HG02852 (cell line): Measurements from ENCODE around the gene ACBD7.

Experiments used
- ATAC-seq: cut with Tn5 transposase; IDR thresholded peaks from one replicate; pipeline ENCODE4 v1.9.1; 2021; ENCODE audit warnings: mild to moderate bottlenecking, moderate library complexity; ENCODE audit not compliant: unreplicated experiment

The ACBD7 gene

GRCh38 chr10:15092855-15093408 is 4.4 kb upstream of the ACBD7 start:
- ATAC-seq = no peak

- no peak for ATAC-seq
Observed at GRCh38 chr10:15091418-15091817, 2.8 kb upstream of the ACBD7 start.

- ATAC-seq = no peak
Observed at GRCh38 chr10:15084502-15084922, 4.1 kb downstream of the ACBD7 start.

- no peak for ATAC-seq
Observed at GRCh38 chr10:15083674-15084501, 4.7 kb downstream of the ACBD7 start.

- ATAC-seq = no peak
Observed at GRCh38 chr10:15075421-15075820, 13.2 kb downstream of the ACBD7 start.

GRCh38 chr10:15072358-15072757 is 16.2 kb downstream of the ACBD7 start:
- ATAC-seq = no peak

GRCh38 chr10:15069230-15069629 is 19.3 kb downstream of the ACBD7 start:
- ATAC-seq = no peak

GRCh38 chr10:15068802-15069201 is 19.8 kb downstream of the ACBD7 start:
- ATAC-seq = no peak

- no peak for ATAC-seq
Observed at GRCh38 chr10:15067154-15067553, 21.4 kb downstream of the ACBD7 start.

- no peak for ATAC-seq
Observed at GRCh38 chr10:15060638-15061037, 27.9 kb downstream of the ACBD7 start.

- ATAC-seq = no peak
Observed at GRCh38 chr10:15059914-15060313, 28.7 kb downstream of the ACBD7 start.

GRCh38 chr10:15058689-15059088 is 29.9 kb downstream of the ACBD7 start:
- no peak for ATAC-seq

GRCh38 chr10:15053061-15053460 is 35.5 kb downstream of the ACBD7 start:
- ATAC-seq = no peak

GRCh38 chr10:15052121-15052520 is 36.5 kb downstream of the ACBD7 start:
- no peak for ATAC-seq

GRCh38 chr10:15049533-15049932 is 39.0 kb downstream of the ACBD7 start:
- no peak for ATAC-seq

- no peak for ATAC-seq
Observed at GRCh38 chr10:15046626-15047025, 42.0 kb downstream of the ACBD7 start.

- no peak for ATAC-seq
Observed at GRCh38 chr10:15045380-15045779, 43.2 kb downstream of the ACBD7 start.

GRCh38 chr10:15043674-15044073 is 44.9 kb downstream of the ACBD7 start, which contains the start of gene OLAH:
Gene OLAH, plus strand, starts transcription at chr10:15043943. Its CDS starts 3,346 bp downstream, at chr10:15047289.
- no peak for ATAC-seq

GRCh38 chr10:15038416-15038815 is 50.2 kb downstream of the ACBD7 start:
- ATAC-seq = no peak

- ATAC-seq = no peak
Observed at GRCh38 chr10:15037691-15038090, 50.9 kb downstream of the ACBD7 start.

GRCh38 chr10:15035385-15036301 is 52.9 kb downstream of the ACBD7 start:
- ATAC-seq = no peak
